ENCODE results near the gene UTS2.

- no peak for TF ChIP-seq FOXP2 (optimal IDR thresholded peaks at IDR 0.05; ENCODE audit: borderline replicate concordance, extremely low read depth, extremely low read length, insufficient read depth)
- TF ChIP-seq POLR2AphosphoS5 (IDR thresholded peaks at IDR 0.05; ENCODE audit: low read depth, low read length) = no peak
- no peak for TF ChIP-seq REST (IDR thresholded peaks at IDR 0.05; ENCODE audit: insufficient read depth in 1 of 2, low read depth in 2 of 2, low read length in 2 of 2)
- no peak for TF ChIP-seq TAF1 (IDR thresholded peaks at IDR 0.05; ENCODE audit: borderline replicate concordance, insufficient read depth, low read length)
Observed at GRCh38 chr1:7856345-7856744, 3.5 kb upstream of the UTS2 start.

All from PFSK-1 (cell line).